HepG2 (cell line): ENCODE data around the gene PRPF38B. TPM values are rescaled to one million over a fixed set of nuclear protein-coding genes. Genes with fewer than 3 reads are reported as not detected.

ENCODE experiments used
- ATF2 ChIP-seq: sonication (generic); formaldehyde crosslinking; IDR thresholded peaks from 2 replicates; pipeline ENCODE4 v1.4.0; 2020; ENCODE audit warnings: missing genetic modification reagents
- ATF7 ChIP-seq, 2 experiments: fragments of 450-650 bp in 1 of 2; sonication (generic) in 1 of 2; formaldehyde crosslinking in 1 of 2; IDR thresholded peaks; 2 replicates each; pipeline versions ENCODE4 v1.4.0 to v1.6.1; 2016 to 2020; ENCODE audit warnings: antibody characterized with exemption in 1 of 2, mild to moderate bottlenecking in 1 of 2, missing genetic modification reagents in 1 of 2
- DRAP1 ChIP-seq: IDR thresholded peaks from 2 replicates; pipeline ENCODE4 v1.6.1; 2016; ENCODE audit warnings: missing genetic modification reagents, missing compliant biosample characterization
- EED ChIP-seq: sonication (generic); formaldehyde crosslinking; IDR thresholded peaks from 2 replicates; pipeline ENCODE4 v1.5.0; 2020; ENCODE audit warnings: mild to moderate bottlenecking, missing genetic modification reagents
- ELF1 ChIP-seq: sonication (generic); formaldehyde crosslinking; IDR thresholded peaks from 2 replicates; pipeline ENCODE4 v1.4.0; 2020; ENCODE audit warnings: missing genetic modification reagents
- FOSL2 ChIP-seq: sonication (generic); formaldehyde crosslinking; IDR thresholded peaks from 2 replicates; pipeline ENCODE4 v1.4.0; 2020; ENCODE audit warnings: missing genetic modification reagents
- KAT8 ChIP-seq: IDR thresholded peaks from 2 replicates; pipeline ENCODE4 v1.6.1; 2016; ENCODE audit warnings: missing genetic modification reagents, missing compliant biosample characterization
- KLF6 ChIP-seq: IDR thresholded peaks from 2 replicates; pipeline ENCODE4 v1.8.0; 2016; ENCODE audit warnings: missing biosample characterization, missing genetic modification reagents
- NR3C1 ChIP-seq: sonication (generic); formaldehyde crosslinking; IDR thresholded peaks from 2 replicates; pipeline ENCODE4 v1.4.0; 2020; ENCODE audit warnings: missing genetic modification reagents
- SAP130 ChIP-seq: IDR thresholded peaks from 2 replicates; pipeline ENCODE4 v1.6.1; 2016; ENCODE audit warnings: low read depth
- STAG1 ChIP-seq: sonication (generic); formaldehyde crosslinking; IDR thresholded peaks from 2 replicates; pipeline ENCODE4 v1.4.0; 2020; ENCODE audit warnings: missing genetic modification reagents
- STAT6 ChIP-seq: sonication (generic); formaldehyde crosslinking; IDR thresholded peaks from 2 replicates; pipeline ENCODE4 v1.4.0; 2020; ENCODE audit warnings: missing genetic modification reagents, mild to moderate bottlenecking, borderline replicate concordance
- TEF ChIP-seq: sonication (generic); formaldehyde crosslinking; IDR thresholded peaks from 2 replicates; pipeline ENCODE4 v1.5.0; 2020; ENCODE audit warnings: missing genetic modification reagents
- ZBTB43 ChIP-seq: sonication (generic); formaldehyde crosslinking; conservative IDR thresholded peaks from 2 replicates; pipeline ENCODE4 v1.4.0; 2020; ENCODE audit warnings: missing genetic modification reagents
- ZNF101 ChIP-seq: sonication (generic); formaldehyde crosslinking; IDR thresholded peaks from 2 replicates; pipeline ENCODE4 v1.4.0; 2020; ENCODE audit warnings: mild to moderate bottlenecking, low read depth, missing genetic modification reagents, borderline replicate concordance
- ZNF225 ChIP-seq: sonication (generic); formaldehyde crosslinking; IDR thresholded peaks from 2 replicates; pipeline ENCODE4 v1.4.0; 2020; ENCODE audit warnings: mild to moderate bottlenecking, missing genetic modification reagents
- ZNF343 ChIP-seq: sonication (generic); formaldehyde crosslinking; IDR thresholded peaks from 2 replicates; pipeline ENCODE4 v1.4.0; 2020; ENCODE audit warnings: mild to moderate bottlenecking, missing genetic modification reagents
- ZNF431 ChIP-seq: sonication (generic); formaldehyde crosslinking; IDR thresholded peaks from 2 replicates; pipeline ENCODE4 v1.9.0; 2022; ENCODE audit warnings: missing genetic modification reagents, low read depth, mild to moderate bottlenecking, borderline replicate concordance
- ZSCAN21 ChIP-seq: sonication (generic); formaldehyde crosslinking; IDR thresholded peaks from 2 replicates; pipeline ENCODE4 v1.8.0; 2022; ENCODE audit warnings: mild to moderate bottlenecking, missing genetic modification reagents, moderate library complexity, borderline replicate concordance
- ZSCAN31 ChIP-seq: sonication (generic); formaldehyde crosslinking; IDR thresholded peaks from 2 replicates; pipeline ENCODE4 v1.5.0; 2020; ENCODE audit warnings: low read depth, mild to moderate bottlenecking, missing genetic modification reagents
- polyA plus RNA-seq, 8 experiments: library from polyadenylated mRNA; depleted of rRNA in 3 of 8; stranded (reverse) in 7 of 8; unstranded in 1 of 8; fragments of >200 nt; fragmentation: Illumina TruSeq in 4 of 8; extraction: Trizol in 4 of 8; gene quantifications; 2 replicates each; pipeline versions ENCODE4 v1.2.1 to v1.2.3, GENCODE V29; 2011 to 2016; ENCODE audit warnings: low read depth in 4 of 8, missing spikeins in 1 of 8, mixed read lengths in 1 of 8; ENCODE audit not compliant: insufficient read depth in 1 of 8
- total RNA-seq, 5 experiments: library from RNA; depleted of rRNA; stranded (reverse); fragments of >200 nt; fragmentation: Illumina TruSeq; extraction: Trizol; gene quantifications; 2 replicates each; pipeline ENCODE4 v1.2.3, GENCODE V29; 2016; ENCODE audit warnings: low read depth in 1 of 5

PRPF38B gene
- total and polyA plus RNA-seq, 2 of the 13 experiments (the other 11 are each of a cell fraction or from before 2014, with no cell fraction given): 25.7 to 29.7 TPM

- TF ChIP-seq ZBTB43 (CRISPR knock-in tag) (peak; percentile 42; the same call in 1 of the 2 replicates), ATF2 (CRISPR knock-in tag) (peak; percentile 44; the same call in 1 of the 2 replicates), STAG1 (CRISPR knock-in tag) (no peak), KAT8 (CRISPR knock-in tag) (peak; percentile 92), KLF6 (CRISPR knock-in tag) (0 out of 2 replicates have a peak, but pooled peaks have one; percentile 54), TEF (CRISPR knock-in tag) (no peak; the same call in 1 of the 2 replicates), ELF1 (peak; percentile 85), ZNF431 (CRISPR knock-in tag) (peak; percentile 79), FOSL2 (peak; percentile 62), STAT6 (CRISPR knock-in tag) (no peak; the same call in 1 of the 2 replicates), ZNF101 (0 out of 2 replicates have a peak, but pooled peaks have one; percentile 72), ZSCAN31 (CRISPR knock-in tag) (peak; percentile 33; the same call in 1 of the 2 replicates), ZNF343 (CRISPR knock-in tag) (0 out of 2 replicates have a peak, but pooled peaks have one; percentile 72), ZSCAN21 (CRISPR knock-in tag) (peak; percentile 68; the same call in 1 of the 2 replicates), SAP130 (CRISPR knock-in tag) (peak; percentile 84), NR3C1 (CRISPR knock-in tag) (no peak), EED (CRISPR knock-in tag) (peak; percentile 43; the same call in 1 of the 2 replicates), ATF7 (IDR thresholded peaks at IDR 0.05) (no peak), ATF7 (CRISPR knock-in tag; IDR thresholded peaks at IDR 0.05) (peak; percentile 63; the same call in 1 of the 2 replicates), DRAP1 (CRISPR knock-in tag) (0 out of 2 replicates have a peak, but pooled peaks have one; percentile 29), ZNF225 (CRISPR knock-in tag) (peak; percentile 48; the same call in 1 of the 2 replicates)
These were observed at the start of gene PRPF38B (continued) for GRCh38 chr1:108691942-108692723.
